Omental fat pad (tissue), 4 donors: ENCODE results near the gene SND1. TPM values are rescaled to one million over a fixed set of nuclear protein-coding genes. Genes with fewer than 3 reads are reported as not detected.

Experiments used
- ATAC-seq: fragments of 150-250 bp; one replicate; pipeline ENCODE4 v1.9.1; 2016; ENCODE audit warnings: mild to moderate bottlenecking, moderate library complexity; ENCODE audit not compliant: low FRiP score
- DNase-seq: peaks from one replicate; pipeline ENCODE4 v3.0.0-alpha.2; 2019; ENCODE audit warnings: low spot score
- CTCF ChIP-seq, 3 donors: fragments of 450-650 bp; IDR thresholded peaks; one replicate each; pipeline ENCODE4 v1.5.1; 2016 to 2017; ENCODE audit warnings: antibody characterized with exemption in 3 of 3, mild to moderate bottlenecking in 3 of 3, moderate library complexity in 2 of 3
- total RNA-seq, 4 donors: library from RNA; depleted of rRNA; stranded (reverse); fragments of >200 nt; gene quantifications; one replicate each; pipeline ENCODE4 v1.1.0, GENCODE V29; 2016

SND1 gene
- total RNA-seq, 4 donors from 2014 or later = 90.8 to 140 (median 125) TPM

- ATAC-seq = no peak
- no peak for TF ChIP-seq CTCF (IDR thresholded peaks at IDR 0.05)
- no peak for DNase-seq
Measured at GRCh38 chr7:127635659-127636285, 16.2 kb upstream of the SND1 start.

- TF ChIP-seq CTCF (IDR thresholded peaks at IDR 0.05) = no peak
- DNase-seq (no peak), ATAC-seq (no peak)
Measured at GRCh38 chr7:127638197-127638596, 13.8 kb upstream of the SND1 start.

- TF ChIP-seq CTCF (IDR thresholded peaks at IDR 0.05) = no peak
- ATAC-seq (no peak), DNase-seq (no peak)
Measured at GRCh38 chr7:127644484-127644883, 7.5 kb upstream of the SND1 start.

- TF ChIP-seq CTCF (IDR thresholded peaks at IDR 0.05) = no peak
- DNase-seq = no peak
- no peak for ATAC-seq
Measured at GRCh38 chr7:127647636-127648035, 4.4 kb upstream of the SND1 start.

GRCh38 chr7:127648986-127649385, 3.0 kb upstream of the SND1 start:
- ATAC-seq = no peak
- DNase-seq = no peak
- no peak for TF ChIP-seq CTCF (IDR thresholded peaks at IDR 0.05)

- DNase-seq (no peak), ATAC-seq (no peak)
- no peak for TF ChIP-seq CTCF (IDR thresholded peaks at IDR 0.05)
Measured at GRCh38 chr7:127650847-127651555, 993 bp upstream of the SND1 start.
